Liver (tissue), 9 donors: ENCODE measurements around the gene FRMD4A. TPM values are rescaled to one million over a fixed set of nuclear protein-coding genes. Genes with fewer than 3 reads are reported as not detected.

Source experiments
- DNase-seq: peaks from one replicate; pipeline ENCODE4 v3.0.0-alpha.2; 2017; ENCODE audit warnings: low spot score
- H3K27ac ChIP-seq, 2 donors: one replicate each; pipeline ENCODE4 v1.7.0; 2013; ENCODE audit warnings: inconsistent platforms in 2 of 2, low read length in 2 of 2, control low read depth in 1 of 2, low read depth in 1 of 2, mild to moderate bottlenecking in 1 of 2
- H3K27me3 ChIP-seq, 4 donors: one replicate each; pipeline versions ENCODE4 v1.6.1 to v1.7.0; 2013; ENCODE audit warnings: low read length in 3 of 4, inconsistent platforms in 1 of 4, mild to moderate bottlenecking in 1 of 4, moderate library complexity in 1 of 4; ENCODE audit not compliant: control insufficient read depth in 4 of 4, insufficient read depth in 4 of 4
- H3K36me3 ChIP-seq, 4 donors: one replicate each; pipeline versions ENCODE4 v1.6.1 to v1.7.0; 2013; ENCODE audit warnings: low read length in 3 of 4, mild to moderate bottlenecking in 3 of 4, low read depth in 1 of 4, moderate library complexity in 1 of 4; ENCODE audit not compliant: control insufficient read depth in 4 of 4, insufficient read depth in 3 of 4
- H3K4me1 ChIP-seq, 4 donors: one replicate each; pipeline versions ENCODE4 v1.6.1 to v1.7.0; 2013; ENCODE audit warnings: low read length in 3 of 4, mild to moderate bottlenecking in 3 of 4, moderate library complexity in 1 of 4; ENCODE audit not compliant: control insufficient read depth in 4 of 4, insufficient read depth in 4 of 4
- H3K4me3 ChIP-seq, 3 donors: one replicate each; pipeline versions ENCODE4 v1.6.1 to v1.7.0; 2013; ENCODE audit warnings: low read length in 3 of 3, control low read depth in 1 of 3, low read depth in 1 of 3, mild to moderate bottlenecking in 1 of 3
- H3K9ac ChIP-seq, 2 donors: one replicate each; pipeline ENCODE4 v1.7.0; 2013; ENCODE audit warnings: low read length in 2 of 2, mild to moderate bottlenecking in 2 of 2, moderate library complexity in 2 of 2, control low read depth in 1 of 2, low read depth in 1 of 2
- H3K9me3 ChIP-seq, 4 donors: one replicate each; pipeline versions ENCODE4 v1.6.1 to v1.7.0; 2013; ENCODE audit warnings: low read length in 3 of 4; ENCODE audit not compliant: control insufficient read depth in 4 of 4
- ATF3 ChIP-seq: IDR thresholded peaks from 2 replicates; pipeline ENCODE4 v1.6.1; 2016; ENCODE audit warnings: antibody characterized with exemption
- EGR1 ChIP-seq, 2 donors: IDR thresholded peaks; 2 replicates each; pipeline ENCODE4 v1.6.1; 2016 to 2018; ENCODE audit warnings: antibody characterized with exemption in 2 of 2, low read depth in 2 of 2
- FOXA1 ChIP-seq: IDR thresholded peaks from 2 replicates; pipeline ENCODE4 v1.6.1; 2016; ENCODE audit warnings: antibody characterized with exemption
- FOXA2 ChIP-seq: IDR thresholded peaks from 2 replicates; pipeline ENCODE4 v1.6.1; 2016; ENCODE audit warnings: antibody characterized with exemption
- GABPA ChIP-seq, 2 donors: IDR thresholded peaks in 1 of 2; conservative IDR thresholded peaks in 1 of 2; 2 replicates each; pipeline ENCODE4 v1.6.1; 2016; ENCODE audit warnings: antibody characterized with exemption in 2 of 2, mild to moderate bottlenecking in 1 of 2, moderate library complexity in 1 of 2
- HNF4A ChIP-seq, 2 donors: conservative IDR thresholded peaks; 2 replicates each; pipeline ENCODE4 v1.6.1; 2016; ENCODE audit warnings: antibody characterized with exemption in 2 of 2, mild to moderate bottlenecking in 2 of 2
- HNF4G ChIP-seq: IDR thresholded peaks from 2 replicates; pipeline ENCODE4 v1.6.1; 2016; ENCODE audit warnings: antibody characterized with exemption
- JUND ChIP-seq, 2 donors: IDR thresholded peaks; 2 replicates each; pipeline ENCODE4 v1.6.1; 2016; ENCODE audit warnings: antibody characterized with exemption in 2 of 2
- MAX ChIP-seq: IDR thresholded peaks from 2 replicates; pipeline ENCODE4 v1.6.1; 2016; ENCODE audit warnings: antibody characterized with exemption
- NR2F2 ChIP-seq: IDR thresholded peaks from 2 replicates; pipeline ENCODE4 v1.6.1; 2016; ENCODE audit warnings: antibody characterized with exemption
- RAD21 ChIP-seq, 2 donors: IDR thresholded peaks; 2 replicates each; pipeline ENCODE4 v1.6.1; 2016; ENCODE audit warnings: antibody characterized with exemption in 2 of 2, mild to moderate bottlenecking in 2 of 2
- REST ChIP-seq: IDR thresholded peaks from 2 replicates; pipeline ENCODE4 v1.6.1; 2016; ENCODE audit warnings: antibody characterized with exemption, mild to moderate bottlenecking
- RXRA ChIP-seq, 2 donors: IDR thresholded peaks; 2 replicates each; pipeline ENCODE4 v1.6.1; 2017 to 2018; ENCODE audit warnings: antibody characterized with exemption in 2 of 2, mild to moderate bottlenecking in 1 of 2
- SP1 ChIP-seq: IDR thresholded peaks from 2 replicates; pipeline ENCODE4 v1.6.1; 2018; ENCODE audit warnings: antibody characterized with exemption, mild to moderate bottlenecking
- TAF1 ChIP-seq: conservative IDR thresholded peaks from 2 replicates; pipeline ENCODE4 v1.6.1; 2016; ENCODE audit warnings: antibody characterized with exemption, mild to moderate bottlenecking
- YY1 ChIP-seq: IDR thresholded peaks from 2 replicates; pipeline ENCODE4 v1.6.1; 2016; ENCODE audit warnings: antibody characterized with exemption, mild to moderate bottlenecking
- ZBTB33 ChIP-seq: IDR thresholded peaks from 2 replicates; pipeline ENCODE4 v1.6.1; 2016; ENCODE audit warnings: antibody characterized with exemption
- WGBS: extraction: QIAGEN DNeasy Blood & Tissue Kit; methylation state at CpG from one replicate; pipeline ENCODE4 v1.1.7; 2013; 5-methylcytosine and 5-hydroxymethylcytosine counted together
- polyA plus RNA-seq, 2 donors: library from polyadenylated mRNA; stranded (reverse) in 1 of 2; unstranded in 1 of 2; fragments of 200-250 nt in 1 of 2; fragments of >200 nt in 1 of 2; fragmentation: Nextera tagmentation in 1 of 2; extraction: Ambion mirVana in 1 of 2; gene quantifications; one replicate each; pipeline versions ENCODE4 v1.2.1 to v1.2.3, GENCODE V29; 2013 to 2015
- total RNA-seq, 2 donors: library from RNA; depleted of rRNA; stranded (reverse); fragments of >200 nt; gene quantifications; one replicate each; pipeline ENCODE4 v1.2.3, GENCODE V29; 2014
- donor health status: healthy.
- donor health status: healthy.
- donor health status: healthy.
- donor health status: healthy.
- donor health status: healthy.

Gene FRMD4A
- total and polyA plus RNA-seq, 4 donors: 8.2 to 34.3 (median 13.1) TPM

- no peaks in the 10 kb centered on the region for H3K36me3 ChIP-seq
- H3K4me1 ChIP-seq: no peaks in the 10 kb centered on the region
- no peak overlapping the region for H3K27ac ChIP-seq
- no peak for DNase-seq
- H3K9ac ChIP-seq: no peak overlapping the region
- H3K4me3 ChIP-seq: no peak overlapping the region
- H3K27me3 ChIP-seq: peaks cover 0 to 8% (median 0%) of the 10 kb centered on the region in 4 donors
- WGBS: 82% methylated on average over 6 of the region's 6 CpGs
- H3K9me3 ChIP-seq: no peaks in the 10 kb centered on the region
- TF ChIP-seq HNF4G (no peak), MAX (no peak), JUND (IDR thresholded peaks at IDR 0.05) (no peak), GABPA (IDR thresholded peaks at IDR 0.05 in 1 of 2, conservative IDR thresholded peaks at IDR 0.05 in 1 of 2) (no peak), HNF4A (conservative IDR thresholded peaks at IDR 0.05) (no peak)
These were observed 1.6 kb downstream of the FRMD4A start for GRCh38 chr10:14328881-14329672.

- Histone ChIP-seq H3K9ac (no peak overlapping the region), H3K36me3 (no peaks in the 10 kb centered on the region), H3K9me3 (no peaks in the 10 kb centered on the region), H3K4me3 (no peak overlapping the region), H3K27ac (no peak overlapping the region), H3K4me1 (no peaks in the 10 kb centered on the region), H3K27me3 (peaks cover 0 to 8% (median 0%) of the 10 kb centered on the region in 4 donors)
- TF ChIP-seq GABPA (IDR thresholded peaks at IDR 0.05 in 1 of 2, conservative IDR thresholded peaks at IDR 0.05 in 1 of 2) (no peak), ZBTB33 (no peak), ATF3 (no peak), RXRA (IDR thresholded peaks at IDR 0.05) (no peak), YY1 (no peak), MAX (no peak), SP1 (no peak)
- DNase-seq: no peak
- WGBS: 57% methylated on average over 4 of the region's 4 CpGs
These were observed 3.2 kb downstream of the FRMD4A start for GRCh38 chr10:14327527-14327926.

- H3K4me3 ChIP-seq: no peak overlapping the region
- no peaks in the 10 kb centered on the region for H3K36me3 ChIP-seq
- no peak overlapping the region for H3K9ac ChIP-seq
- peaks cover 0 to 8% (median 0%) of the 10 kb centered on the region in 4 donors for H3K27me3 ChIP-seq
- no peaks in the 10 kb centered on the region for H3K4me1 ChIP-seq
- H3K9me3 ChIP-seq: no peaks in the 10 kb centered on the region
- 88% methylated on average over 8 of the region's 8 CpGs for WGBS
- no peak for DNase-seq
- no peak overlapping the region for H3K27ac ChIP-seq
- TF ChIP-seq ZBTB33 (no peak), RAD21 (IDR thresholded peaks at IDR 0.05) (no peak), GABPA (IDR thresholded peaks at IDR 0.05 in 1 of 2, conservative IDR thresholded peaks at IDR 0.05 in 1 of 2) (no peak), EGR1 (IDR thresholded peaks at IDR 0.05; ENCODE audit: low read depth in 2 of 2) (no peak), REST (no peak), FOXA2 (no peak), TAF1 (no peak), YY1 (no peak), RXRA (IDR thresholded peaks at IDR 0.05) (no peak), HNF4G (no peak), NR2F2 (no peak), ATF3 (no peak), FOXA1 (no peak), MAX (no peak)
These were observed 4.1 kb downstream of the FRMD4A start for GRCh38 chr10:14326581-14326980.
